HG03060 (cell line): ENCODE data around the gene TSSC4.

Experiments used
- ATAC-seq: cut with Tn5 transposase; IDR thresholded peaks from one replicate; pipeline ENCODE4 v1.9.1; 2021; ENCODE audit warnings: low read depth, moderate number of reproducible peaks; ENCODE audit not compliant: unreplicated experiment

Gene TSSC4

DNA sequence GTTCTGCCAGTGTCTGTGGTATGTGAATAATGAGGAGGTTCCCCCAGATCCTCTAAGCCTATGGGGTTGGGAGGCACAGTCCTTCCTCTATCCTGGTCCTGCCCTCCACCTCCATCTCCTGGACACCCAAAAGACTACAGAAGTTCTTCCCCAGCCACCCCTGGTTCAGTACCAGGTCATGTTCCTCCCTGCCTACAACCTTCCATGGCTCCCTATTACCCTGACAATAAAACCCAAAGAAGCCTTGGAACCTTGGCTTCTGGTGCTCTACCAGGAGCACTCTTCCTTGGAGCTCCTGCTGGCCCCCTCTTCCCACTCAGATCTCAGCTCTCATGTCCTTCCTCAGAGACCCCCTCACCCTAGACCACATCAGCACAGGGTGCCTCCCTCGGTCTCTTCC lies 30.8 kb downstream of the TSSC4 start:
- ATAC-seq: no peak

DNA sequence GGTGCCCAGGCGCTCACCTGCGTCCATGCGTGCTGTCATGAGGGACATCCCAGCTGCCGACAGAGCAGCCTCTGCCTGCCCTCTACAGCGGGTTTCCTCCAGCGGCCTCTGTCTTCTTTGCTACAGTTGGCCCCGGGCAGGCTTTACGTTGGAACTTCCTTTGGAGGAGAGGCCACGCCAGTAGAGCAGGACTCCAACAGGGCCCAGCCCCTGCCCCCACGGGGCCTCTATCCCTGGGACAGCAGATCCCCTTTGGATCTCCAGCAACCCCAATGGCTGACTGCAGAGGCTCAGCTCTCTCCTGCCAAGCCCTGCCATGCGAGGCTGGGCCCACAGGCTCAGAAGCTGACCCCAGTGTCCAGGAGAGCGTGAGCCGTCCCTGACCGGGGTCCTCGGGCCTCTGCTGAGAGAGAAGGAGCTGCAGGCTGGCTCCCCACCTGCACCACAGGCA lies 31.6 kb downstream of the TSSC4 start:
- ATAC-seq: no peak

DNA sequence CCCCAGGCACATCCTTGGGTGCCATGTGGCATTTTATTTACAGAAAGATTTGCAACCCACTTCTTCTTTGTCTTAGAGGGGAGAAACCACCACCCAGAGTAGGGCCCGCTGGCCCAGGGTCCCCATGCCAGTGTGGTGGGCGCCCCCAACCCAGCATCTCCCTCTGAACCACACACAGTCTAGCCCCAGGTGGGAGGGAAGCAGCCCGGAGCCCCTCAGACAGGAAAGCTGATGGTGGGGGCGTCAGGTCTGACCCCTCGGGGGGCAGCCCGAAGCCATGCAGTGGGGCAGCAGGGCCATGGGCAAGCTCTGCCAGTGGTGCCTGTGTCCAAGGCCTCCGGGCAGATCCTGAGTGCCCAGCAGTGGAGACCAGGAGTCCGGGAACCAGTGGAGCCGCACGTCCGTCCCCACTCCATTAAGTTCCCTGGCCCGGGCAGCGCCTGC lies 32.1 kb downstream of the TSSC4 start:
- no peak for ATAC-seq

DNA sequence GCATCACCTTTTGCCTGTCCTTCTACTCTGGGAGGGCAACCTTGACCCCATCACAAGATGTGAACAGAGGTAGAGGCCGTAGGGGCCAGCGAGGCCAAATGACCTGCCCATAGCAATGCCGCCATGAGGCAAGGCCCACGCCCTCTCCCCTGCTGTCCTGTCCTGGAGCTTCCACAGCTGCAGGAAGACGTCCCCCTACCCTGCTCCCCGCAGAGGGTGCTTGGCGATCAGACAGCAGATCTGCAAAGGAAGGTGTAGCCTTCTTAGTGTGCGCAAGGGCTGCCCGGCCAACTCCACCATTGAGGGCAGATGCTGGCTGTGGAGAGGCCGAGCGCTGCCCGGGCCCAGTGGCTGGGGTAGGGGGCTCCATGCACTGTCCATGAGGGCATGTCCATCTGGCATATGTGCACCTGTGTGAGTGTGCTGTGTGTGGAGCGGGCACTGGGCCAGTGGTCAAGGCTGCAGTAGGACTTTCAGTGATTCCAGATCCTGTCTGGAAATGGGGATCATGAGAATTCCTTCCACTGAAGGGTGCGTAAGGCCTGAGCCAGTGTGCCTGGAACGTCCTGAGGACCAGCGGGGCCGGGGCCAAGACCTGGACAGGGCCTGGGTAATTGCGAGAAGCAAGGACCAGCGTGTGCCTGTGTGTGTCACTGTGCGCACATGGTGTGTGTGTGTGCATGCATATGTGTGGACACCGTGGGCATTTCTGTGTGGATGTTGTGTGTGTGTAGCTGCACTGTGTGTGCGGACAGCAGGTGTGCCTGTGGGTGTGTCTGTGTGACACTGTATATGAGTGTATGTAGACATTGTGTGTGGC lies 32.8 kb downstream of the TSSC4 start:
- ATAC-seq: no peak

DNA sequence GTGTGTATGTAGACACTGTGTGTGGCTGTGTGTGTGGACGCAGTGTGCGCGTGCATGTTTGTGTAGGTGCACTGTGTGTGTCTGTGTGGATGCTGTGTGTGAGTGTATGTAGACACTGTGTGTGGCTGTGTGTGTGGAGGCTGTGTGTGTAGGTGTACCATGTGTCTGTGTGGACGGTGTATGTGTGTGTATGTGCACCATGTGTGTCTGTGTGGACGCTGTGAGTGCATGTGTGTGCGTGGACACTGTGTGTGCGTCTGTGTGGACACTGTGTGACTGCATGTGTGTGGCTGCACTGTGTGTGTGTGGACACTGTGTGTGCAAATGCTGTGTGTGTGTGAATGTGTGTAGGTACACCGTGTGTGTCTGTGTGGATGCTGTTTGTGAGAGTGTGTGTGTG lies 33.5 kb downstream of the TSSC4 start:
- ATAC-seq: no peak

DNA sequence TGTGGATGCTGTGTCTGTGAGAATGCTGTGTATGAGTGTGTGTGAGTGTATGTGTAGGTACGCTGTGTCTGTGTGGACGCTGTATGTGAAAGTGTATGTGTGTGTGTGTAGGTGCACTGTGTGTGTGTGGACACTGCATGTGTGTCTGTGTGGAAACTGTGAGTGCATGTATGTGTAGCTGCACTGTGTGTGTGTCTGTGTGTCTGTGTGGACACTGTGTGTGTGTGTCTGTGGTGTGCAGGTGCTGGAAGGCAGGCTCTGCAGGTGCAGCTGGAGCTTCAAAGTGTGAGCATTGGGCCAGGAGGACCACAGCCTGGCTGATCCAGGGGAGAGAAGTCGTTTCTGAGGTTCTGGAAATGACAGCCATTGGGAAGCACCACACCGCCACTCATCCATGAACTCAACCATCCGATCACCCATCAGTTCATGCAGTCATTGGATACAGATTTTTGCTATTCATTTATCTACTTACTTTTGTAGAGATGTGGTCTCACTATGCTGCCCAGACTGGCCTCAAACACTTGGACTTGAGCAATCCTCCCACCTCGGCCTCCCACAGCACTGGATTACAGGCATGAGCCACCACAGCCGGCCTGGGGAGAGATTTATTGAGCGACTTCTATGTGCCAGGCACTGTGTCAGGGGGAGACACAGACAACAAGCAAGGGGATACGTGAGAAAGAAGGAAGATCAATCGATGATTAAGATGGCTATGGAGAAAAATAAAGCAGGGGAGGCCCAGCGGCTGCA lies 34.1 kb downstream of the TSSC4 start:
- ATAC-seq: no peak

DNA sequence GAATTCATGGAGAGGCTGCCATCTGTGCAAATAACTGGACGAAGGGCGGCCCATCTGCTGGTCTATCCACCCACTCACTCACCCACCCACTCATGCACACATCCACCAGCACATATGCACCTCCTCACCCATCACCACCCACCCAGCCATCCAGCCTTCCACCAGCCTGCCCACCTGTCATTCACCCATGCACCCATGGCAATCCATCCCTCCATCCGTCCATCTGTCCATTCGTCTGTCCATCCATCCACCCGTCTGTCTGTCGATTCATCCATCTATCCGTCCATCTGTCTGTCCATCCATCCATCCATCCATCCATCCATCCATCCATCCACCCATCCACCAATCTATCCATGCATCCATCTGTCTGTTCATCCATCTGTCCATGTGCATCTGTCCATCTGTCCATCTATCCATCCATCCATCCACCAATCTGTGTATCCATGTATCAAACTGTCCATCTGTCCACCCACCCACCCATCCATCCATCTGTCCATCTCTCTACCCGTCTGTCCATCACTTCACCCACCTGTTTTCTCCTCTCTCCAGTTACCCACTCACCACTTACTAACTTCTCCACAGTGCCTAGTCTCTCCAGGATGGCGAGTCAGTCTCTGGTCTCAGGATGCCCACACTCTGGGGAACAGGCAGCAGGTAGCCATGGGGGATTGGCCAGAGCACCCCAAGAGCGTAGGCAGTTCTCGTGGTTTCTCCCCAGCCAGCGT lies 34.9 kb downstream of the TSSC4 start:
- ATAC-seq: no peak

DNA sequence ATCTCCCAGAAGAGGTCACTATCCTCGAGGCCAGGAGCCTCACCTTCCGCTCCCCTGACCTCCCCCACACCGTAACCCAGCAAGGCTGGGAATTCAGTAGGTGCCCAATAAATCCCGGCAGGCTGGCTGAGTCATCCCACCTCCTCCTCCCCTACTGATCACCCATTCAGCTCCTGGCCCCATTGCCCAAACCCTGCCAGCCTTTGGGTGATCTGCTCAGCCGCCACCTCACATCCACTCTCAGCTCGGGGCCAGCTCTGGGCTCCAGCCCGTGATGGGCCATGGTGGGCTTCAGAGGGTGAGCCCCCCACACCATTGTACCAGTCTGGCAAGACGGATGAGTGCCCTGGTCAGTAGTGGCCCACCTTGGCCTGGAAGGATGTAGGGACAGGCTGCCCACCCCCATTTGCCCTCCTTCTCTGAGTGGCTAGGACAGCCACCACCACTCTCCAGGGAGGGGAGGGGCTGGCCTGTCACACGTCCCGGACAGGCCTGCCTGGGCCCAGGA lies 35.5 kb downstream of the TSSC4 start:
- no peak for ATAC-seq

DNA sequence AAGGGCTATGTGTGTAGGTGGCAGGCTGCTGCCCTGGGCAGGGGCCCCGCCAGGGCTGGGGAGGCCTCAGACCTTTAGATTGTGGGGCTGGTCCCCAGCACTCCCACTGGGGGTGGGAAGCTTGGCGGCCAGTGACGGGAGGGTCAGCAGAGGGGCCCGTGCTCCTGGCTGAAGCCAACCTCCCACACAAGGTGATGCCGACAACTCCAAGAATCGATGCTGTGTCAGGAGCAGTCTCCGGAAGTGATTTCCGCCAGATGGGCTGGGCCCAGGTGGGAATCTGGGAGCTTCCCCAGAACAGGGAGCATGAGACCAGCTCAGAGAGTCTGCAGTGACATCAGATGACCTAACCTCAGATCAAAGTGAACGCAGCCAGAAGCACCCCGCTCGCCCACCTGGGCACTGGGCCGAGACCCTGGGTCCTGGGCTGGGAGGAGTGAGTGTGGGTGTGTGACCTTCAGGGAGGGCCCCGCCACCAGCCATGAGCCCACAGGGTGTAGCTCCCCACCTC lies 36.0 kb downstream of the TSSC4 start:
- ATAC-seq: no peak

DNA sequence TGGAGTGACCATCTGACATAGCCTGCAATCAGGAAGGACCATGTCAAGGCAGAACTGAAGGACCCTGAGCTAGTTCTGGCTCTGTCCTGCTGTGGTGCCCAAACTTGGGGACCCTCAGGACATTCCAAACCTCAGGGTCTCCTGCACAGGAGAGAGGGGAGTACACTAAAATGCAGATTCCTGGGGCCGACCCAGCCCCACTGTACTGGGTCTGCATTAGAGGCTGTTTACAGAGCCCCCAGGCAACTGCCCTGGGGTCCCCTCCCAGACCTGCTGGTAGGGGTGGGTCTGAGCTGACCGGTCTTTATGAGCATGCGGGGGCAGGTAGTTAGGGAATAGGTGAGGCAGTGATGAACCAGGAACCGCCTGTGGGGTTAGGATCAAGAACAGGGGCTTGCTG lies 37.0 kb downstream of the TSSC4 start:
- ATAC-seq: no peak

DNA sequence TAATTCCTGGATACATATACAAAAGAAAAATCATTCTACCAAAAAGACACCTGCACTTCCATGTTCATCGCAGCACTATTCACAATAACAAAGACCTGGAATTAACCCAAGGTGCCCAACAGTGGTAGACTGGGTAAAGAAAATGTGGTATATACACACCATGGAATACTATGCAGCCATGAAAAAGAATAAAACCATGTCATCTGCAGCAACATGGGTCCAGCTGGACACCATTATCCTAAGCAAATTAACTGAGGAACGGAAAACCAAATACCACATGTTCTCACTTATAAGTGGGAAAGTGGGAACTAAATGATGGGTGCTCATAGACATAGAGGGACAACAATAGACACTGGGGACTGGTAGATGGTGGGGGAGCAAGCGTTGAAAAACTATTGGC lies 39.3 kb downstream of the TSSC4 start:
- ATAC-seq: no peak

DNA sequence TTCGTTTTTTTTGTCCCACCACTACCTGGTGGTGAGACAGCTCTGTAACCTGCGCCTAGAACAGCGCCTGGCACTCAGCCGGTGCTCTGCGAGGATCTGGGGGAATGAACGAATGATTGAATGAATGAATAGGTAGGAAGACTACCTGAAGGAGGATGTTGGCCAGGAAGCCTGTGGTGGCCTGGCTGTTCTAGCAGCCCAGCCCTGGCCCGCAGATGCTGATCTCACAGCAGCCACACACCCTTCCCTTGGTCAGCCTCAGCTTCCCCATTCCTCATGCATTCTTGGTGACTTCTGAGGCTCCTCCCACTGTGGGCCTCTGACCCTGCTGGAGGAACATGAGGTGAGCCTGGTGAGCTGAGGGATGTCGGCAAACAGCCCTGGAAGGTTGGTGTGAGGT lies 40.1 kb downstream of the TSSC4 start:
- no peak for ATAC-seq

DNA sequence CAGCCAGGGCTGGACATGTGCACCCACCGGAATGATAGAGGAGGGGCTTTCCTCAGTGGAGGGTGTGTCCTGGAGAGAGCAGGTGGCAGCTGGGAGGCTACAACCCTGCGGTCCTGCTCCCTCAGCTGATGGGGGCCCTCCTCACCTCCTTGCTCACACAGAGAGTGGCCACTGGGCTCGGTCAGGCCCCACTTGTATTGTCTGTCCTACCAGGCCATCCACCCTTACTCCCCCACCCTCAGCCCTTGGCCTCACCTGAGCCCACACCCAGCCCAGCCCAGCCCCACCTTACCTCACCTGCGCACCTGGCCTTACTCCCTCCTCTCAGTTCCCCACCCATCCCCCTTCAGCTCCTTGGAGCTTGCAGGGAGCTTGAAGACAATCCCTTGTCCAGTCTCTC lies 40.6 kb downstream of the TSSC4 start:
- no peak for ATAC-seq

DNA sequence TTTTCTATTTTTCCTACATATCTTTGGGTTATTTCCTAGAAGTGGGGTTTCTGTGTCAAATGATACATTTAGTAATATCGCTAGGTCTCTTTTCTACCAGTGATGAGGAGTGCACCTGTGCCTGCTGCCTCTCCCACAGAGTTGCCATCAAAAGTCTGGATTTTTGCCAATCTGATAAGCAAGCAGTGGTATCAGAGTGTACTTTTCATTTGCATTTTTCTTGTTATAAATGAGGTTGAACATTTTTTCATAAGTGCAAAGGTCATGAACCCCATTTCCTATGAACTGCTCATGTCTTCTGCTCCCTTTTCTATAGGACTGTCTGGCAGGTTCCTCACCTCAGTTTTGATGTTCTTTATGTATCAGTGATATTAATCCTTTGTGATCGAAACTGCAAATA lies 42.0 kb downstream of the TSSC4 start:
- ATAC-seq: no peak

DNA sequence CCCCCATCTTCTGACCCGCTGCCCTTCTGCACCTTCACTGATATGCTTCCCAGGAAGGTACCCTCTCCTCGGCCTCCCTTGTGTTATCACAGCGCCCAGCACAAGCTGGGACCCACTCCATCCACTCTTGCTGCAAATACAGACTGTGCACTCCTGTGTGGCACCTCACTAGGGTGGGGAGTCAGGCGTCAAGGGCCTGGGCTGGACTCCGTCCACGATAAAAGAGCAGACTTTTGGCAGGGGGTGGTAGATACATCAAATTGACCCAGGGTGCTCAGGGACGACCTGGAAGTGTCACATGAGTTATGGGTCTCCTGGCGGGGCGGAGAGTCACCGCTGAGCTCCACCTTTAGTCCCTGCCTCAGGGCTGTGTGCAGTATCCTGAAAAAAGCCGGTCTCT lies 42.9 kb downstream of the TSSC4 start:
- ATAC-seq: no peak

DNA sequence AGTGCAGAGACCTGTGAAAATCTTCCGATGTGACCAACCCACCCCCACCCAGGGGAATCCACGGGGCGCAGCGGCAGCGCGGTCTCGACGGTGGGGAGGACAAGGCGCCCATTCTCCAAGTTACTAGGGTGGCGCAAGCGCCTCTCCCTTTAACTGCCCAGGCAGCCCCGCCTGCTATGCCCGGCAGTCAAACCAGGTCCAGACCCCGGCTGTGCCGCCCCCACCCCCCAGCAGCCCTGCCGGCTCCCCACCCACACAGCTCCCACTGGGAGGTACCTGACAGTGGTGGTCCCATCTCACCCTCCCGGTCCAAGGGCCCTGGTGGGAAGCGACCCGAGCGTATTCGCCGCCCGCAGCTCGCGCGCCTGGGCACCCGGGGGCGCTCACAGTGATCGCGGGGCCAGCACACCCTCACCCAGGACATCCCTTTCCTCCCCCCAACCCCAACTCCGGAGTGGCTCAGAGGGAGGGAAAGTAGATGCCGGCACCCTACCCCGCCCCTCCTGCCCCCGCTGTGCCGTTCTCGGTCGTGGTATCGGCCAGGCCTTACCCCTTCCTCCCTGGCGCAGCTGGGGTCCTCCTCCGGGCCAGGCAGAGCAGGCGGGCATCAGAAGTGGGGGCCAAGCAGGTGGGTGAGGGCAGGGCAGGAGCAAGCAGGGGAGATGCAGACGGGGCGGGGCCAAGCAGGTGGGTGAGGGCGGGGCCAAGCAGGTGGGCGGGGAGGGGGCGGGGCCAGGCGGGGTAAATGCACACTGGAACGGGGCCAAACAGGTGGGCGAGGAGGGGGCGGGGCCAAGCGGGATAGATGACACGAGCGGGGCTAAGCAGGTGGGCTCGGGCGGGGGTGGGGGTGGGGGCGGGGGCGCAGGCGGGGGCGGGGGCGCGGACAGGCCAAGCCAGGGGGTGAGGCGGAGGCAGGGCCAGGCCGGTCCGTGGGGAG lies 43.6 kb downstream of the TSSC4 start, which contains the start of gene TRPM5:
TRPM5 (minus strand) TSS at position 634 of the 940 bp plus-strand sequence. CDS start 21,478 bp downstream, outside the sequence.
- ATAC-seq: no peak

DNA sequence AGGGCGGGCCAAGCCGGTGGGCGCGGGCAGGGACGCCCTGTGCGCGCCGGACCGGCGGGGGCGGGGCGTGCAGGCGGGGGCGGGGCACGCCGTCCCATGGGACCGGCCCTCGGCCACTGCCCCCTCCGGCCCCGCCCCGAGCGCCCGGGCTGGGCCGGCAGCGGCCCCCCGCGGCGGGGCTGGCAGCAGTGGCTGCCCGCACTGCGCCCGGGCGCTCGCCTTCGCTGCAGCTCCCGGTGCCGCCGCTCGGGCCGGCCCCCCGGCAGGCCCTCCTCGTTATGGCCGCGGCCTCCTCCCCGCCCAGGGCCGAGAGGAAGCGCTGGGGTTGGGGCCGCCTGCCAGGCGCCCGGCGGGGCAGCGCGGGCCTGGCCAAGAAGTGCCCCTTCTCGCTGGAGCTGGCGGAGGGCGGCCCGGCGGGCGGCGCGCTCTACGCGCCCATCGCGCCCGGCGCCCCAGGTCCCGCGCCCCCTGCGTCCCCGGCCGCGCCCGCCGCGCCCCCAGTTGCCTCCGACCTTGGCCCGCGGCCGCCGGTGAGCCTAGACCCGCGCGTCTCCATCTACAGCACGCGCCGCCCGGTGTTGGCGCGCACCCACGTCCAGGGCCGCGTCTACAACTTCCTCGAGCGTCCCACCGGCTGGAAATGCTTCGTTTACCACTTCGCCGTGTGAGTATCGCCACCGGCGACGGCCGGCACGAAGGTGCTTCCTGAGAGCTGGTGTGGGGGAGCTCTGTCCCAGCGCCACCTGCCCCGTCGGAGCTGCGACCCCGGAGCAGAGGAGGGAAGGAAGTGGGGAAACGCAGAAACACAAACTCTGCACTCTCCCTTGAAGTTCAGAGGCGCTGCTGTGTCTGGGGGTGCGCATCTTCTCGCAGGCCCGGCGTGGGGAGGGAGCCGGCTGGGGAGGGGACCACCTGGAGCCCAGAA lies 44.5 kb downstream of the TSSC4 start, which contains the start of gene KCNQ1:
KCNQ1 (plus strand) TSS at position 188 of the 925 bp plus-strand sequence; CDS start at position 279, 91 bp downstream.
- ATAC-seq: no peak
